Activated CD4-positive, alpha-beta T cell treated with anti-CD3 and anti-CD28 coated beads, Interleukin-2, amount 50 U/mL, for 16 hours (primary cell): ENCODE results near the gene SSPN.

Source experiments
- DNase-seq: peaks from one replicate; pipeline ENCODE4 v3.0.0-alpha.2; 2020

SSPN gene, protein sequence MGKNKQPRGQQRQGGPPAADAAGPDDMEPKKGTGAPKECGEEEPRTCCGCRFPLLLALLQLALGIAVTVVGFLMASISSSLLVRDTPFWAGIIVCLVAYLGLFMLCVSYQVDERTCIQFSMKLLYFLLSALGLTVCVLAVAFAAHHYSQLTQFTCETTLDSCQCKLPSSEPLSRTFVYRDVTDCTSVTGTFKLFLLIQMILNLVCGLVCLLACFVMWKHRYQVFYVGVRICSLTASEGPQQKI

DNA sequence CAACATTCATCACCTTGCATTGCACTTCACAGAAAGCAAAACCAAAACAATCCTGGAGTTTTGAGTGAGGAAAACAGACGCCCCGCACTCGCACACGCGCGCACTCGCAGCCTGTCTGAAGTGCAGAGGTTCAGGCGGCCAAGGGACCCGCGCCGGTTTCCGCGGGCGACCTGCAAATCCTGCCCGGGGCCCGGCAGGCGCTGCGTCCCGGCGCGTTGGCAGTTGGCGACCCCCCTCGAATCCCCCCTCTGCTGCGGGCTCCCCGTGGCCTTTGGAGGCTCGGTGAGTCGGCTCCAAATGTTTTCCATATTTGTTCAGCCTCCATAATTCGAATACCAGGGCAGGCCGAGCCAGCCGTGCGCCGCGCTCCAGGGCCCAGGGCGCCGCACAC lies at the start of gene SSPN:
TSS of gene SSPN (plus strand) at position 324 of the 391 bp plus-strand sequence. CDS start 100 bp downstream, outside the sequence.
- no peak for DNase-seq

DNA sequence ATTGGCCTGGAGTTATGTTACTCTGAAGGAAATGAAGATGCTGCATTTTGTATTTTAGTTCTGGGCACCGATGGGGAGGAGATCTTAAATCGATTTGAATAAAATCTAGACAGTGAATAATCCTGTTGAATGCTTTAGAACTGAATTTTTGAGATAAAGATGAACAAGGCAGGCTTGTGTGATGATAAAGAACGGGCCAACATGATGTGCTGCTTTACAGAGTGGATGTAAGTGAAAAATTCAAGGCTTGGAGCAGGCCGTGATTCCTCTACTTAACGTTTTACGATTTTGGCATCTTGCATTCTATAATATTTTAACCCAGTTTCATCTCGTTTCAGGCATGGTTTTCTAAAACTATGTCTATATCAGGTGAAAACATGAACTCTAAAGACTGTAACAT lies 47.1 kb upstream of the SSPN start:
- no peak for DNase-seq

DNA sequence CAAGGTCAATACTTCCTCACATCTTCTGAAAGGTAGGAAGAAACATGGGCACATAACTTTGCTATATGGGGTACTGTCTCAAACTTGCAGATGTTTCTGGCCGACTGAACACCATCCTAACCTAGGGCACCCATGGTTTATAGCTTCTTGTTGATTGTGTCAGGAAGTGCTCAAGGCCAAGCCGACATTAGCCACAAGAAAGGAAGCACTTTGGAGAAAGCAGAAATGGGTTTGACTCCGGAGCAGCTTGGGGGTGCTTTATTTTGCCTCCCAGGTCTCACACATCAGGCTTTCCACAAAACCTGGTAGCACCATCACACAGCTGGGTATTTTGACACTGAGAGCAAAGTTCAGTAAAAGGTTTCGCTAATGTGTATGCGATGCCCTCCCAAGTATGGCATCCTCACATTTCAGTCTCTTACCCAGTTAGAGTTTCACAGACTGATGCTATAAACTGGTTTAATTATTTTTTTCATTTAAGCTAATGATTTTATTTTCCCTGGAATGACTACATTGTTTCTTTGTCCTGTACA lies 45.3 kb upstream of the SSPN start:
- no peak for DNase-seq

DNA sequence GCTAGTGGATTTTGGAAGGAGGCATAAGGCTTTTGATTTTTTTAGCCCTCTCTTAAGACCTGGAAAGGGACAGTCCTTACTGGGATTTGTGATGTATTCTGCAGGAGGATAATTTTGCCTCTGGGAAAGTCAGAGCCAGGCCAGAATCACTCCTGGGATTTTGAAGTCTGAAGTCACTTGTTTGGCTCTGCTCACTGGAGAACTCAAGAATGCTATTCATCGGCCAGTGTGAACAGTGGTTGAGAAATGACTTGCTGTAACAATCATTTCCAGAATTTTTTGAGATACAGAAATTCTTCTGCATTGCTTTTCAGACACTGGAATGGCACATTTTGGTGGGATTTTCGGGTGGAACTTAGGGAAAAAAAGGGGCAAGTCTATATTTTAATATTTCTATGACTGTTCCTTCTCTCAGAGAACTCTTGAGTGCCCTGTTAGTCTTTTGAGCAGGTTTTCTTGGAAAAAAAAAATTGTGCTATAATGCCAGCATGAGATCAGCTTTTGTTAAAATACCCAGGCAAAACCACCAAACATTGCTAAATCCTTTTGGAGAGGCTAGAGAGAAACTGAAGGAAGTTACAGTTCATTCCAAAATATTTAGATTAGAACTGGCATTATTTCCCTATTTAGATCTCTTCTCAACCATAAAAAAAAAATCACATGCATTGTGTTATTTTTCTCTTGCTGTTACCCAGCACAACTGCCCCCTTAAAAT lies 44.5 kb upstream of the SSPN start:
- DNase-seq, result no peak

DNA sequence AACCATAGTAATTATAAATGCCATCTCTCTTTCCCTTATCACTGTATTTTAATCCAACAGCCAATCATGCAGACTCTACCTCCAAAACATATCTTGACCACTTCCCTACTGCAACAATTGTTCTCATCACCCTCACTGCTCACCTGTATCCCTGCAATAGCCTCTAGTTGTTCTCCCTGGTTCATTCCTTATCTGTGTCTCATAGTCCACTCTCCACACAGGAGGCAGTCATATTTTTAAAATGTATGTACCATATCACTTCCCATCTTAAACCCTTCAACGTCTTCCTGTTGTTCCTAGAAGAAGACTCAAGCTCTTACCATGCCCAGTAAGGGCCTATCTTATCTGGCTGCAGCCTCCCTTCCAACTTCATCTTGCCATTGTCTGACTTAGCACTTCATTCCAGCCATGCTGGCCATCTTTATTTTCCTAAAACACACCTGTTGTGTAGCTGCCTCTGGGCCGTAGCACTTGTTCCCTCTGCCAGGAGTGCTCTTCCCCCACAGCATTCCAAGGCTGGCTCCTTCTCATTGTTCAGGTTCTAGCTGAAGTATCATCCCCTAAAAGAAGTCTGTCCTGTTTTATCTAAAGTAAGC lies 42.8 kb upstream of the SSPN start:
- no peak for DNase-seq

DNA sequence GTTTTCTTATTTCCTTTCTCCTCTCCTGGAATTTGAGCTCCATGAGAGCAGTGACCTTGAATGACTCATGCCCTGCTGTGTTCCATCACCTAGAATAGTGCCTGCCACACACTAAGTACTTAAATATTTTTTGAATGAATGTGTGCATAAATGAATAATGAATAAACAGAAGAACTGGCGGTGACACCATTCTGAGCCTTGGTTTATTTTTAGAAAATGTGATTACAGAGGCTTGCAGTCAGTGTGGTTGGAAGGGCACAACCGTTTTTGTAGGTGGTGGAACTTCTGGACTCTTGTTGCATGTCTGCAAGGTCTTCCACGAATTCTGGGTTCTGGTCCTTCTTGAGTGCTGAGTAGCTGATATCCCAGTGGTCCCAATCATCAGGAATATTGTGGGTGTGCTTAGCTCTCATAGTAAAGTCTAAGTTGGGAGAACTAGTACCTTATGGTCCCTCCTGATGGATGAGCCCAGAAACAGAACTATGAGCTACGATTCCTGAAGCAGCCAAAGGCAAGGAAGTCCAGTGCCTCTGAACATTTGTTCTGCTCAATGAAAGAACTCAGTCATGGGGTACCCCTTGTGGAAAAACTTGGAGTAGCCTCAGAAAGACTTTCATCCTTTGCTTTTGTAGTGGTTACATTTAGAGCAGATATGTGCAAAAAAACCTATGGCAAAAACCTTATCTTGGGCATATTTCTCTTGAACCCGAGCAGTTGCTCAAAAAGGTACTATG lies 41.8 kb upstream of the SSPN start:
- DNase-seq, result no peak

DNA sequence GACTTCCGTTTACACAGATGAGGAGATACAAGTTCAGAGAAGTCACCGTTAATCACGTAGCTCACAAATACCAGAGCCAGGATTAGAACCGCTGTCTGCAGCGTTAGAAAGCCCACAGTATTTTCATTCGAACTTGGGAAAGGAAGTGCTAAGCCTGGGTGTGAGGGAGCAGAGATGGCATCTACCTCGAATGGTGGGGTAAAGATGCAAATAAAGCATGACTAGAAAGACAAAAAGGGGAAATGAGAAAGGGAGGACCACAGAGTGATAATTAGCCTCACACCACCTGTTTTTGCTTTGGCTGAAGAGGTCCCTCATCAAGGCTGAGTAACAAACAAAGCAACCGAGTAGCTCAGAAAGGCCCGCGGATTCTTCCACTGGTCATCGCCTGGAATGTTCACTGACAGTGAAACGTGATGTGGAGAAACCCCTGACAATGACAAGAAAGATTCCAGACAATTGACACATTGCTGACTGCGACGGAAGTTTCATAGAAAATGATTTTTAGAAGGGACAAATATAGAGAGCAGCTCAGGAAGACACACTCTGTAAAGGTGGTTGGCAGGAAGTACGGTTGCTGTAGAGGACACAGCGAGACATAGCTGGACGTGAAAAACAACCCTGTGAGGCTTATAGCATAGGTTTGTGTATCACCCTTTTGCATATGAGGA lies 39.0 kb upstream of the SSPN start:
- no peak for DNase-seq

DNA sequence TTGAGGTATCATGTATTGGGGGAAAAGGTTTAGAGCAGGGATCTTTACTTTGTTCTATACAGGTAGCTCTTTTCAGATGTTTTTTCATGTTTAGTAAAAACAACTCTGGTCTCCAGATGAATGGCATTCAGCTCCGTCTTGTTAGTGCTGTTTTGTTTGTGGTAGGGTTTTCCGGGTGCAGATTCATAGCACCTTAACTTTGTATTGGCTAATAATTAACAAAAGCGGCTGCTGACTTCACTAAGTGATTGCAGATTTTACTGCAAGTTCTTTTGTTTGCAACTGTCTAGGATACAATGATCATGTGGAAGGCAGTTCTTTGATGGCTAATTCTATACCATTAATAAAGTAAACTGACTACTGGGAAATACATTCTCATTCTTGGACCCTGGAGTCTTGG lies 38.4 kb upstream of the SSPN start:
- no peak for DNase-seq

DNA sequence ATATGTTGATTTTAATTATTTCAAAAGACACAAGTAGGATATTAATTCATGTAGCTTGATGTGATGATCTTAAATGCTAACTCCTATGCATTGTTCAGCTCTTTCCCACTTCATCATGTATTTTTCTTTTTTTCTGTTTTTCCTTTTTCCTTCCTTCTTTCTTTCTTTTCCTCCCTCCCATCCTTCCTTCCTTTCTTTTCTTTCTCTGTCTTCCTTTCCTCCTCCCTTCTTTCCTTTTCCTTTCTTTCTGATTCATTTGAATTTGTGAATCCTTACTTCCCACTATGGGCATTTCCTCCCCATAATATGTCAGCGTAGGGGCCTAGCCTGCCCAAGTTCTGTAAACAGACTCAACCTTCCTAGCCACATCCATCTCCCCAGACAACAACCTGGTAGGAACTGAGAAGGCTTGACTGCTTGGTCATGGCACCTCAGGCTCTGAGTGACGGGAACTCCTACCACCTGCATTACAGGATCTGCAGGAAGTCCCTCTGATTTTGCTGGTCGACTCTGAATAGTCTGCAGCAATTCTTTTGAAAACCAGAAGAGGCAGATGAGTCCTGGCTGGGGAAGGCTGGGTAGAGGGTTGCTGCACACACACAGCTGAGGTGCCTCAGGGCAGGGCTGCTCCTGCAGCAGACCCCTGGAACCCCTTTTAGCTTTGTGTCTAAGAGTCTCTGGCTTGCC lies 37.2 kb upstream of the SSPN start:
- no peak for DNase-seq

DNA sequence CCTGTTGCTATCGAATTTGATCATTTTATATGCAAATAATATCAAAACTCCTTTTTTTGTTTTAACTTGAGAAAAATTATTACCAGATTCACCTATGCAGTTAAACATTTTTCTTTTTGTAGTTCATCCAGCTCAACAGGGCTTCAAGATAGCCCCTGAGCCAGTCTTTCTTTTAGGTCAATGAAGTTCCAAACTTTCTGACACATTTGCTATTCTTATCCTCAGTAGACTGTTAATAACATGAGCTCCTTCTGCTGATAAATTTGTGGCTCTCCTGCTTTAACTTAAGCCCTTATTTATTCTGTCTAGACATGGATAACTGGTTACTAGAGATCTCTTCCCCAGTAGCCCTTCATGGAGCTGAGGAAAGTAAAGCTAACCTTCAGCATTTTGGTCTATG lies 33.2 kb upstream of the SSPN start:
- no peak for DNase-seq

DNA sequence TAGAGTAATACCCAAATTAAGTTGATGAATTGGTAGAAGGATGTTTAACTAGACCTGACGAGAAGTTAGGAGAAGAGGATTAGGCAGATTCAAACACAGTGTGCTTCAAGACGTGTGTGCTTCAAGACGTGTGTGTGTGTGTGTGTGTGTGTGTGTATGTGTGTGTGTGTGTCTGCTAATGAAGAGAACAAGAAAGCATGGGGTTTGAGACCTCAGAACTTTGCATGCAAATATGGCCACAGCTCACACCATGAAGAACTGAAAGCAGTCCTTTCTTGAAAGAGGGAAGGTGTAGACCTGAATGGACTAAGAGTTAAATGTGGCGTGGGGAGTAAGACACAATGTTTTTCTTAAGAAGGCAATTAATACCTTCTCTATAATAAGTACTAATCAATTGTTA lies 32.5 kb upstream of the SSPN start:
- no peak for DNase-seq

DNA sequence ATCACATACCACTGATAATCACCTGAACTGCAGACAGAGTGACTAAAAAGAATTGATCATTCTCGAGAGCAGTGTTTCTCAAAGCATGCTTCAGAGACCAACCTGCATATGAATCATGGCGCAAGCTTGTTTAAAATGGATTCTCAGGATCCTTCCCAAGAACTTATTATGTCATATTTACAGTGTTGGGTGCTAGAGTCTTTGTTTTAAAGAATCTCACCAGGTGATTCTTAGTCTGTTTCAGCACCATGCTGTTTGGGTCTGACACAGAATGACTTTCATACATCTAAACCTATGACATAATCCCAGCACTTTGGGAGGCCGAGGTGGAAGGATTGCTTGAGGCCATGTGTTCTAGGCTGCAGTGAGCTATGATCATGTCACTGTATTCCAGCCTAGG lies 31.3 kb upstream of the SSPN start:
- DNase-seq, result no peak

DNA sequence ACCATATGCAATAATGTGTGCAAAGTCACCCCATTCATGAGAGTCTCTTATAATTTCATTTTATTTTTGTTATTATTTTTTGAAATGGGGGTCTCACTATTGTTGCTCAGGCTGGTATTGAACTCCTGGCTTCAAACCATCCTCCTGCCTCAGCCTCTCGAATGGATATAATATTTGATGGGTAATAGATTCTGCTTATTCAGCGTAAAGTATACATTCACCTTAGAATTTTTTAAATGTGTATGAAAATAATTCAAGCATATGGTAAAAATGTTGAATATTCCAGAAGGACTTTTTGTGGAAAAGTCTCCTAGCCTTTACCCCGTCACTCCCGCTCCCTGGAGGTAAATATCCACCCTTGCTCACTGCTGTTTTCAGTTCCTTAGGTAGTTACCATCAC lies 23.4 kb upstream of the SSPN start:
- DNase-seq, result no peak

DNA sequence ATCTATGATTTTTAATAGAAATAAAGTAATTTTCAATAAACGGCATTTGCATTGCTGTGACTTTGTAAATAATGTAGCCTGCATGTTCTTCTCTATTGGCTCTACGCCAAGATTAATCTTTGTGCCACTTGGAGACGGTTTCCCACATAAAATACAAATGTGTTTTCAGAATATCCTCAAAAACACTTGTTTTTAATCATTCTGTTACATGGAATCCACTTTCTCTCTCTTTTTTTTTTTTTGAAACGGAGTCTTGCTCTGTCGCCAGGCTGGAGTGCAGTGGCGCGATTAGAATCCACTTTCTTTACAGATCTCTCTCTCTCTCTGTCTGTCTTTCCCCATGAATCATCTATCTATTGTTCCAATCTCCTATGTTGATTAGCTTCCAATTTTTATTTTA lies 22.8 kb upstream of the SSPN start:
- DNase-seq, result no peak

DNA sequence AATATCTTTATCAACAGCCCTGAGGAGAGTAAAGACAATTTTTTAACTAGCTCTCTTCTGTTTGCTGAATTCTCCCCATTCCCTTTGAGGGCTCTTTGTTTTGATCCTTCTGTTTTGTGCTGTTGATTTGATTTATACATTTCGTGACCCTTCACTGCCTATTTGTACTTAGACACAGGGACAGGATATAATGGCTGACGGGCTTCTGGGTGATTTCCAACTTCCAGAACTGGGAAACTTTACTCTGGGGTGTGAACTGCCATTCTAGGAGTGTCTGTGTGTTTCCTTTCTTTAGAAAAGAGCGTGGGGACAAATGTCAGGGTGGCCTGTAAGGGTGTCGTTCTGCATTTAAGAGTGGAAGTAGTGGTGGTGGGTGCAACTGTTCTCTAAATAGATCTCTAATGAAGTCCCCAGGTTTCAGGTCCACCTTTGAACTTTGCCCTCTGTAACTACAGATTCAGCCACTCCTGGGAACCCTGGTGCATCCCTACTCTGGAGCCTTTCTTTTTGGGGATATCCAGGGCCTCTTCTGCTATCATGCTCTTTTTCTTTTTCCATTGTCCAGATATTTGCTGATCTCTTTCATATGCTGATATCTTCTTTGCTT lies 22.3 kb upstream of the SSPN start:
- DNase-seq, result no peak

DNA sequence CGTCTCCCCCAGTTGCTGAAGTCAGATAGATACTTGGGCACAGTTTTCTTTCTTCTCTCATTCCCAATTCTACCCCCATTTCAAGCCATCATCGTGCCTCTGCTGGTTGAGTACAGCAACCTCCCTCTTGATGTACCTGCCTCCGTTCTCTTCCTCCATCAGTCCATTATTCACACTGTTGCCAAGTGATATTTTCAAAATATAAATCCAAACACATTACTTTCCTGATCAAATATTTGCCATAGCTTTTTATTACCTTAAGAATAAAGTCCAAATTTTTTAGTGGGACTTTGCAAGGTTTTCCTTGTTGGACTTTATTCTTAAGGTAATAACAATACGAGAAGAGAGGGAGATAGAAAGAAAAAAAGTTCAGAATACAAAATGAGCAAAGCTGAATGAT lies 18.6 kb upstream of the SSPN start:
- no peak for DNase-seq

DNA sequence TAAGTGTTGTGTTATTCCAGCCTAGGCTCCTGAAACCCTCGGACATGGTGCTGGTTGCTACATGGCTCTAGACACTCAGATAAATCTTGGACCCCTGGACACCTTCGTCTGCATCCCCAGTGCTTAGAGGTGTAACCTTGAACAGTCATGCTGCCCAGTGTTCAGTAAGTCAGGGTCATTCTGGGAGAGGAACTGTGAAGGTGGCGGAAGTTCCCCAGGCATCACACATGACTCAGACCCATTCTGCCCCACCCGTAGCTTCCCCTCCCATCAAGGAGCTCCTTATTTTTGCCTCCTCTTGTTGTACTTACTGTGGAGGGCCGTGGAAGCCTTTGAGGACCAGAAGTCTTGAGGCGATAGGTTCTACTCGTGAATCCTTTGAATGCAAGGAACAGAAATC lies 18.1 kb upstream of the SSPN start:
- DNase-seq, result no peak

DNA sequence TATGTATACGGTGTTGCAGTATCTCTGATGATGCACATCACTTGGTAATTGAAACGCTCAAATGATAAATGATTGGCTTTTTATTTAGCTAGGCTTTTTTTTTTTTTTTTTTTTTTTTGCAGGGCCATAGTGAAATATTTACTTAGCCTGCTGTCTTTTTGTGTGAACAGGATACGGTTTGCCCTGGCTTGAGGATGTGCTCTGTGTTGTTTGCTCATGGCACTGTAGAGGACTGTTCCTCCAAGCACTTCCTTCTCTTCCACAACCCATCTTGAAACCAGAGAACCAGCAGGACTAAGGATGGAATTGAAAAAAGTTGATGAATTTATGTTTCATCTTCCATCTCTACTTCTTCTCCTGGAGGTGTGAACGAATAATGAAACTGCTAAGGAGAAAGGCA lies 15.5 kb upstream of the SSPN start:
- no peak for DNase-seq

DNA sequence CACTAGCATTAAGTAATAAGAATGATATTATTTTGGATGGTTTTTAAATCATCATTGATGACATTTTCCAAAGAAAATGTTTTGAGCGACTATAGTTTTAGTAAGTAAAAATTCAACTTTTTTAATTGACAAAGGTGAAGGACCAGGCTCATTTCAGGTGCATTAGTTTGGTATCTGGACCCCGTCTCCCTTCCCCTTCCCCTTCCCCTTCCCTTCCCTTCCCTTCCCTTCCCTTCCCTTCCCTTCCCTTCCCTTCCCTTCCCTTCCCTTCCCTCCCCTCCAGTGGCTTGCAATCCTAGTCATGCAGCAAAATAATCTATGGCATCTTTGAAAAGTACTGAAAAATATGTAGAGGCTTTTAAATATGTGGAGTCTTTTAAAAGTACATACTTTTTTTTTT lies 13.0 kb upstream of the SSPN start:
- no peak for DNase-seq

DNA sequence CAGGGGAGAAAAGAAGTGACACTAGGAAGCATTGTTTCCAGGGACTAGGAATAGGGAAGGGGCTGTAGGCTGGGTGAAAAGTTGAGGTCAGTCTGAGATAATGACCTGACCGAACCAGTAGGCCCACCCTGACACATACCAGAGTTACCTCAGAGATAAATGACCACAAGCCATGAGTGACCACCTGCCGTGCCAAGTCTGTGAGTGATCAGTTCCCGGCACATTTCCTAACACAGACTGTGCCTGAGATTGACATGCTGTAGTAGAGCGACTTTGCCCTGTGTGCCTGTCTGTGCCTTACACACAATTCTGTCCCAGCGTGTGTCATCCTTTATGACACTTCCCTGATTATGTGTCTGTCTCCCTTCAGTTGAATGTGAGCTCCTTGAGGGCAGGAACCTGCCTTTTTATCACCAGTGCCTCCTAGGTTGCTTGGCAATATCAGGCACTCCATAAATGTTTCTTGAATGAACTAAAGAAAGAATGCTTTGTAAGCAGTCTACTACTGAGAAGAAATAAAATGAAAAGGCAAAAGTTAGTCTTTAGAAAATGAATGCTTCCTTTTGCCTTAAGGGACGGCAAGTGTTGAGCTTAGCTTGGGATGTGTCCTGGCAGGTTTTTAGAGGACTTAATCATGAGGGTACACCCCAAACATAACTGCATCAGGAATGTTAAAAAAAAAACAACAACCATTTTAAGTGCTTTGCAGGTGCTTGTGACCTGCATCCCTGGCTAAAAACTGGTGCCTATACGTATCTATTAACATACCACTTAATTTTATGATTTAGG lies 9.6 kb upstream of the SSPN start:
- DNase-seq, result no peak
